ENCODE data around the gene EIF4E2.

- TF ChIP-seq CTCF (IDR thresholded peaks at IDR 0.05) = no peak
- no peak for TF ChIP-seq EP300 (IDR thresholded peaks at IDR 0.05)
Observed at GRCh38 chr2:232532419-232532818, 18.1 kb upstream of the EIF4E2 start.

Data from tibial nerve (tissue), 4 donors.